K562 (cell line): Measurements from ENCODE around the gene FFAR1. TPM values are rescaled to one million over a fixed set of nuclear protein-coding genes. Genes with fewer than 3 reads are reported as not detected.

Source experiments
- ARID2 ChIP-seq: fragments of 450-650 bp; IDR thresholded peaks from 2 replicates; pipeline ENCODE4 v1.6.1; 2017; ENCODE audit warnings: antibody characterized with exemption, mild to moderate bottlenecking
- CREB1 ChIP-seq, 2 experiments: sonication (generic) in 1 of 2; formaldehyde crosslinking in 1 of 2; IDR thresholded peaks; 2 replicates each; pipeline versions ENCODE4 v1.6.1 to v1.8.0; 2012 to 2022; ENCODE audit warnings: inconsistent platforms in 1 of 2, mild to moderate bottlenecking in 1 of 2, missing genetic modification reagents in 1 of 2, moderate library complexity in 1 of 2
- EWSR1 ChIP-seq: fragments of 450-650 bp; IDR thresholded peaks from 2 replicates; pipeline ENCODE4 v1.6.1; 2018; ENCODE audit warnings: borderline replicate concordance, mild to moderate bottlenecking, low read depth, moderate library complexity; ENCODE audit not compliant: partially characterized antibody
- FOSL1 ChIP-seq: fragments of 200-800 bp; sonication (Bioruptor generic); conservative IDR thresholded peaks from 2 replicates; pipeline ENCODE4 v1.6.1; 2016; ENCODE audit warnings: missing genetic modification characterization, missing compliant biosample characterization
- NBN ChIP-seq: fragments of 450-650 bp; IDR thresholded peaks from 2 replicates; pipeline ENCODE4 v1.6.1; 2016; ENCODE audit warnings: low read depth, mild to moderate bottlenecking
- NR3C1 ChIP-seq: sonication (generic); formaldehyde crosslinking; IDR thresholded peaks from 2 replicates; pipeline ENCODE4 v1.8.1; 2022; ENCODE audit warnings: missing genetic modification reagents
- OTX1 ChIP-seq: fragments of 450-650 bp; formaldehyde crosslinking; IDR thresholded peaks from 2 replicates; pipeline ENCODE4 v1.4.0; 2022; ENCODE audit warnings: mild to moderate bottlenecking
- SAP30 ChIP-seq: fragments of 200-600 bp; sonication (generic); IDR thresholded peaks from 2 replicates; pipeline ENCODE4 v1.6.1; 2012; ENCODE audit warnings: borderline replicate concordance, low read depth, mild to moderate bottlenecking, moderate library complexity, low read length, control low read depth, inconsistent platforms; ENCODE audit not compliant: insufficient read depth, poor library complexity, severe bottlenecking
- WHSC1 ChIP-seq: IDR thresholded peaks from one replicate; pipeline ENCODE4 v1.6.1; 2012; ENCODE audit warnings: low read length, control low read depth, inconsistent platforms
- ZNF197 ChIP-seq: fragments of 200-800 bp; sonication (Bioruptor generic); IDR thresholded peaks from 2 replicates; pipeline ENCODE4 v1.6.1; 2016; ENCODE audit warnings: low read depth, missing genetic modification characterization, missing compliant biosample characterization
- ZNF347 ChIP-seq: fragments of 450-650 bp; formaldehyde crosslinking; IDR thresholded peaks from 2 replicates; pipeline ENCODE4 v1.4.0; 2020; ENCODE audit warnings: low read depth, mild to moderate bottlenecking, moderate library complexity
- polyA plus RNA-seq, 8 experiments: library from polyadenylated mRNA; depleted of rRNA in 4 of 8; stranded (reverse) in 5 of 8; unstranded in 3 of 8; fragments of >200 nt; fragmentation: Nextera tagmentation in 2 of 8; fragmentation: Illumina TruSeq in 1 of 8; extraction: Ambion mirVana in 2 of 8; extraction: Trizol in 1 of 8; gene quantifications; 2 replicates each; pipeline versions ENCODE4 v1.2.1 to v1.2.3, GENCODE V29; 2011 to 2014; ENCODE audit warnings: inconsistent platforms in 1 of 8, missing spikeins in 1 of 8
- total RNA-seq, 7 experiments: library from RNA; depleted of rRNA in 6 of 7; stranded (reverse); fragments of >200 nt in 6 of 7; fragmentation: Illumina TruSeq in 2 of 7; extraction: Trizol in 2 of 7; gene quantifications; 2 replicates each; pipeline versions ENCODE4 v1.2.1 to v1.2.3, GENCODE V29; 2011 to 2021; ENCODE audit warnings: low replicate concordance in 1 of 7
- TF ChIP-seq, protein P1 (sequence below): sonication (generic); formaldehyde crosslinking; IDR thresholded peaks from 2 replicates; pipeline ENCODE4 v1.8.0; 2022; ENCODE audit warnings: mild to moderate bottlenecking, missing genetic modification reagents
- TF ChIP-seq, protein P2 (sequence below): fragments of 200-800 bp; sonication (Bioruptor generic); IDR thresholded peaks from 2 replicates; pipeline ENCODE4 v1.6.1; 2017; ENCODE audit warnings: missing genetic modification characterization, missing compliant biosample characterization
- TF ChIP-seq, protein P3 (sequence below), 3 experiments: fragments of 200-800 bp in 1 of 3; sonication (Bioruptor generic) in 1 of 3; sonication (generic) in 1 of 3; formaldehyde crosslinking in 1 of 3; IDR thresholded peaks; 2 replicates each; pipeline versions ENCODE4 v1.6.1 to v1.8.0; 2016 to 2022; ENCODE audit warnings: mild to moderate bottlenecking in 2 of 3, missing compliant biosample characterization in 2 of 3, missing genetic modification characterization in 2 of 3, missing genetic modification reagents in 1 of 3
- TF ChIP-seq, protein P4 (sequence below): fragments of 250-450 bp; sonication (Bioruptor Pico); IDR thresholded peaks from 2 replicates; pipeline ENCODE4 v1.6.1; 2021; ENCODE audit warnings: mild to moderate bottlenecking
- TF ChIP-seq, protein P5 (sequence below): fragments of 250-450 bp; sonication (Bioruptor Pico); IDR thresholded peaks from 2 replicates; pipeline ENCODE4 v1.4.0; 2020

Gene FFAR1
- total and polyA plus RNA-seq, 9 of the 15 experiments (the other 6 are each of a cell fraction or from before 2014, with no cell fraction given): not detected

DNA sequence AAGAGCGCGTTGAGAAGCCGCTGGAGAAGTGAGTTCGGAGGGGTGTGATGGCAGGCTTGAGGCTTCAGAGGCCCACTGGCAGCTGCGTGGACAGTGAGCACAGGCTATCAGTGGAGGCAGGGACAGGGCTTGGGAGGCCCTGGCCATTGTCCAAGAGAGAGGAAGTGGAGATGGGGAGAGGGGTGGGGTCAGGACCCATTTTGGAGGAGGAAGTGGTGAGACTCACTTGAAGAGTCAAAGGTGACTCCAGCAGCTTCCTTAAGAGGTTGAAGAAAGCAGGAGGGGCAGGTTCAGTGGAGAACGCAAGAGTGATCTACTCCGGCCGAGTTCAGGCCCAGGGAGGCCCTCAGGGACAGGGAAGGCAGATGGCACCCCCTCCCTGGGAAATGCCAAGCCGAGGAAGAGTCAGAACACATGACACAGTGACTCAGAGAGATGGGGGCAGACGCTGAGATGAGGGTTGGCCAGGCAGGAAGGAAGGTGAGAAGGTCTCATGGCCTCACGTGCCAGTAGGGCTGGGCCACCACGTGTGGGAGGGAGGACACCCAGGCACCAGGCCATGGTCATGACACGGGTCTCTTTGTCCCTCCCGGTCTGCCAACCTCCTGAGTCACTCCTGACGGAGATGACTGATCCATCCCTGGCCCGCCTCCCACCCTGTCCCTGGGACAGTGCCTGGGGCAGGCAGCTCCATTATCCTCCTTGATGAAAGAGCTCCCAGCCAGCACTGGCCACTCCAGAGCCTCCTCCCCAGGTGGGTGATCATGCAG is 28.8 kb upstream of the FFAR1 start (continued):
- TF ChIP-seq, protein P1, sequence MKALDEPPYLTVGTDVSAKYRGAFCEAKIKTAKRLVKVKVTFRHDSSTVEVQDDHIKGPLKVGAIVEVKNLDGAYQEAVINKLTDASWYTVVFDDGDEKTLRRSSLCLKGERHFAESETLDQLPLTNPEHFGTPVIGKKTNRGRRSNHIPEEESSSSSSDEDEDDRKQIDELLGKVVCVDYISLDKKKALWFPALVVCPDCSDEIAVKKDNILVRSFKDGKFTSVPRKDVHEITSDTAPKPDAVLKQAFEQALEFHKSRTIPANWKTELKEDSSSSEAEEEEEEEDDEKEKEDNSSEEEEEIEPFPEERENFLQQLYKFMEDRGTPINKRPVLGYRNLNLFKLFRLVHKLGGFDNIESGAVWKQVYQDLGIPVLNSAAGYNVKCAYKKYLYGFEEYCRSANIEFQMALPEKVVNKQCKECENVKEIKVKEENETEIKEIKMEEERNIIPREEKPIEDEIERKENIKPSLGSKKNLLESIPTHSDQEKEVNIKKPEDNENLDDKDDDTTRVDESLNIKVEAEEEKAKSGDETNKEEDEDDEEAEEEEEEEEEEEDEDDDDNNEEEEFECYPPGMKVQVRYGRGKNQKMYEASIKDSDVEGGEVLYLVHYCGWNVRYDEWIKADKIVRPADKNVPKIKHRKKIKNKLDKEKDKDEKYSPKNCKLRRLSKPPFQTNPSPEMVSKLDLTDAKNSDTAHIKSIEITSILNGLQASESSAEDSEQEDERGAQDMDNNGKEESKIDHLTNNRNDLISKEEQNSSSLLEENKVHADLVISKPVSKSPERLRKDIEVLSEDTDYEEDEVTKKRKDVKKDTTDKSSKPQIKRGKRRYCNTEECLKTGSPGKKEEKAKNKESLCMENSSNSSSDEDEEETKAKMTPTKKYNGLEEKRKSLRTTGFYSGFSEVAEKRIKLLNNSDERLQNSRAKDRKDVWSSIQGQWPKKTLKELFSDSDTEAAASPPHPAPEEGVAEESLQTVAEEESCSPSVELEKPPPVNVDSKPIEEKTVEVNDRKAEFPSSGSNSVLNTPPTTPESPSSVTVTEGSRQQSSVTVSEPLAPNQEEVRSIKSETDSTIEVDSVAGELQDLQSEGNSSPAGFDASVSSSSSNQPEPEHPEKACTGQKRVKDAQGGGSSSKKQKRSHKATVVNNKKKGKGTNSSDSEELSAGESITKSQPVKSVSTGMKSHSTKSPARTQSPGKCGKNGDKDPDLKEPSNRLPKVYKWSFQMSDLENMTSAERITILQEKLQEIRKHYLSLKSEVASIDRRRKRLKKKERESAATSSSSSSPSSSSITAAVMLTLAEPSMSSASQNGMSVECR (CRISPR knock-in tag): no peak
- TF ChIP-seq ARID2 (no peak), EWSR1 (no peak), OTX1 (CRISPR knock-in tag) (0 out of 2 replicates have a peak, but pooled peaks have one; percentile 6), ZNF347 (CRISPR knock-in tag) (no peak; the same call in 1 of the 2 replicates), NBN (no peak), ZNF197 (CRISPR knock-in tag) (no peak), NR3C1 (CRISPR knock-in tag) (0 out of 2 replicates have a peak, but pooled peaks have one; percentile 40), CREB1 (IDR thresholded peaks at IDR 0.05) (no peak), CREB1 (CRISPR knock-in tag; IDR thresholded peaks at IDR 0.05) (no peak), WHSC1 (no peak), SAP30 (no peak), FOSL1 (tag) (peak; percentile 78)
- TF ChIP-seq, protein P2, sequence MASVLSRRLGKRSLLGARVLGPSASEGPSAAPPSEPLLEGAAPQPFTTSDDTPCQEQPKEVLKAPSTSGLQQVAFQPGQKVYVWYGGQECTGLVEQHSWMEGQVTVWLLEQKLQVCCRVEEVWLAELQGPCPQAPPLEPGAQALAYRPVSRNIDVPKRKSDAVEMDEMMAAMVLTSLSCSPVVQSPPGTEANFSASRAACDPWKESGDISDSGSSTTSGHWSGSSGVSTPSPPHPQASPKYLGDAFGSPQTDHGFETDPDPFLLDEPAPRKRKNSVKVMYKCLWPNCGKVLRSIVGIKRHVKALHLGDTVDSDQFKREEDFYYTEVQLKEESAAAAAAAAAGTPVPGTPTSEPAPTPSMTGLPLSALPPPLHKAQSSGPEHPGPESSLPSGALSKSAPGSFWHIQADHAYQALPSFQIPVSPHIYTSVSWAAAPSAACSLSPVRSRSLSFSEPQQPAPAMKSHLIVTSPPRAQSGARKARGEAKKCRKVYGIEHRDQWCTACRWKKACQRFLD: peak; percentile 89
- TF ChIP-seq, protein P3, sequence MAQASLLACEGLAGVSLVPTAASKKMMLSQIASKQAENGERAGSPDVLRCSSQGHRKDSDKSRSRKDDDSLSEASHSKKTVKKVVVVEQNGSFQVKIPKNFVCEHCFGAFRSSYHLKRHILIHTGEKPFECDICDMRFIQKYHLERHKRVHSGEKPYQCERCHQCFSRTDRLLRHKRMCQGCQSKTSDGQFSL (CRISPR knock-in tag; IDR thresholded peaks at IDR 0.05): no peak
- TF ChIP-seq, protein P3 (tag; IDR thresholded peaks at IDR 0.05): 0 out of 4 replicates have a peak, but pooled peaks of 1 of the 2 experiments have one; percentile 34
- TF ChIP-seq, protein P4, sequence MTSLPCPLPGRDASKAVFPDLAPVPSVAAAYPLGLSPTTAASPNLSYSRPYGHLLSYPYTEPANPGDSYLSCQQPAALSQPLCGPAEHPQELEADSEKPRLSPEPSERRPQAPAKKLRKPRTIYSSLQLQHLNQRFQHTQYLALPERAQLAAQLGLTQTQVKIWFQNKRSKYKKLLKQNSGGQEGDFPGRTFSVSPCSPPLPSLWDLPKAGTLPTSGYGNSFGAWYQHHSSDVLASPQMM (CRISPR knock-in tag): no peak
- TF ChIP-seq, protein P5, sequence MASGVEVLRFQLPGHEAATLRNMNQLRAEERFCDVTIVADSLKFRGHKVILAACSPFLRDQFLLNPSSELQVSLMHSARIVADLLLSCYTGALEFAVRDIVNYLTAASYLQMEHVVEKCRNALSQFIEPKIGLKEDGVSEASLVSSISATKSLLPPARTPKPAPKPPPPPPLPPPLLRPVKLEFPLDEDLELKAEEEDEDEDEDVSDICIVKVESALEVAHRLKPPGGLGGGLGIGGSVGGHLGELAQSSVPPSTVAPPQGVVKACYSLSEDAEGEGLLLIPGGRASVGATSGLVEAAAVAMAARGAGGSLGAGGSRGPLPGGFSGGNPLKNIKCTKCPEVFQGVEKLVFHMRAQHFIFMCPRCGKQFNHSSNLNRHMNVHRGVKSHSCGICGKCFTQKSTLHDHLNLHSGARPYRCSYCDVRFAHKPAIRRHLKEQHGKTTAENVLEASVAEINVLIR (CRISPR knock-in tag): peak; percentile 29; the same call in 1 of the 2 replicates
